HepG2 (cell line): ENCODE measurements around the gene RSAD2. TPM values are rescaled to one million over a fixed set of nuclear protein-coding genes. Genes with fewer than 3 reads are reported as not detected.

Experiments used
- ARID2 ChIP-seq: sonication (generic); formaldehyde crosslinking; IDR thresholded peaks from 2 replicates; pipeline ENCODE4 v1.8.1; 2022; ENCODE audit warnings: mild to moderate bottlenecking, missing genetic modification reagents, borderline replicate concordance
- DMAP1 ChIP-seq: IDR thresholded peaks from 2 replicates; pipeline ENCODE4 v1.6.1; 2016
- ETS1 ChIP-seq: sonication (generic); formaldehyde crosslinking; IDR thresholded peaks from 2 replicates; pipeline ENCODE4 v1.4.0; 2020; ENCODE audit warnings: missing genetic modification reagents
- JUN ChIP-seq: sonication (generic); formaldehyde crosslinking; IDR thresholded peaks from 2 replicates; pipeline ENCODE4 v1.4.0; 2020; ENCODE audit warnings: mild to moderate bottlenecking, missing genetic modification reagents
- MEIS1 ChIP-seq: sonication (generic); formaldehyde crosslinking; IDR thresholded peaks from 2 replicates; pipeline ENCODE4 v1.9.0; 2021; ENCODE audit warnings: mild to moderate bottlenecking, missing genetic modification reagents, moderate library complexity, borderline replicate concordance
- MYC ChIP-seq: sonication (generic); formaldehyde crosslinking; IDR thresholded peaks from 2 replicates; pipeline ENCODE4 v1.9.0; 2021; ENCODE audit warnings: missing genetic modification reagents, borderline replicate concordance
- PRDM15 ChIP-seq: sonication (generic); formaldehyde crosslinking; IDR thresholded peaks from 2 replicates; pipeline ENCODE4 v1.4.0; 2020; ENCODE audit warnings: missing genetic modification reagents
- SRSF9 ChIP-seq: fragments of 200-400 bp; formaldehyde crosslinking; IDR thresholded peaks from 2 replicates; pipeline ENCODE4 v1.6.1; 2018; ENCODE audit warnings: borderline replicate concordance, mild to moderate bottlenecking, low read depth, low read length; ENCODE audit not compliant: insufficient read depth, poor library complexity, severe bottlenecking
- ZBTB7B ChIP-seq: sonication (generic); formaldehyde crosslinking; IDR thresholded peaks from 2 replicates; pipeline ENCODE4 v1.4.0; 2020; ENCODE audit warnings: missing genetic modification reagents
- ZC3H13 ChIP-seq: sonication (generic); formaldehyde crosslinking; IDR thresholded peaks from 2 replicates; pipeline ENCODE4 v1.8.1; 2023; ENCODE audit warnings: mild to moderate bottlenecking, missing genetic modification reagents, moderate library complexity
- ZMYM2 ChIP-seq: sonication (generic); formaldehyde crosslinking; IDR thresholded peaks from 2 replicates; pipeline ENCODE4 v1.8.0; 2022; ENCODE audit warnings: mild to moderate bottlenecking, missing genetic modification reagents
- ZNF121 ChIP-seq: sonication (generic); formaldehyde crosslinking; IDR thresholded peaks from 2 replicates; pipeline ENCODE4 v1.5.0; 2020; ENCODE audit warnings: mild to moderate bottlenecking, missing genetic modification reagents
- ZNF512 ChIP-seq: sonication (generic); formaldehyde crosslinking; IDR thresholded peaks from 2 replicates; pipeline ENCODE4 v1.4.0; 2020; ENCODE audit warnings: mild to moderate bottlenecking, missing genetic modification reagents
- ZNF704 ChIP-seq: sonication (generic); formaldehyde crosslinking; IDR thresholded peaks from 2 replicates; pipeline ENCODE4 v1.8.1; 2023; ENCODE audit warnings: mild to moderate bottlenecking, inconsistent platforms, moderate library complexity, missing genetic modification reagents, borderline replicate concordance
- ZNF816 ChIP-seq: sonication (generic); formaldehyde crosslinking; IDR thresholded peaks from 2 replicates; pipeline ENCODE4 v1.8.0; 2022; ENCODE audit warnings: missing genetic modification reagents, mild to moderate bottlenecking, borderline replicate concordance
- polyA plus RNA-seq, 8 experiments: library from polyadenylated mRNA; depleted of rRNA in 3 of 8; stranded (reverse) in 7 of 8; unstranded in 1 of 8; fragments of >200 nt; fragmentation: Illumina TruSeq in 4 of 8; extraction: Trizol in 4 of 8; gene quantifications; 2 replicates each; pipeline versions ENCODE4 v1.2.1 to v1.2.3, GENCODE V29; 2011 to 2016; ENCODE audit warnings: low read depth in 4 of 8, missing spikeins in 1 of 8, mixed read lengths in 1 of 8; ENCODE audit not compliant: insufficient read depth in 1 of 8
- total RNA-seq, 5 experiments: library from RNA; depleted of rRNA; stranded (reverse); fragments of >200 nt; fragmentation: Illumina TruSeq; extraction: Trizol; gene quantifications; 2 replicates each; pipeline ENCODE4 v1.2.3, GENCODE V29; 2016; ENCODE audit warnings: low read depth in 1 of 5
- TF ChIP-seq, protein P1 (sequence below): sonication (generic); formaldehyde crosslinking; IDR thresholded peaks from 2 replicates; pipeline ENCODE4 v1.5.1; 2020; ENCODE audit warnings: missing genetic modification reagents, mild to moderate bottlenecking, borderline replicate concordance
- TF ChIP-seq, protein P2 (sequence below): sonication (generic); formaldehyde crosslinking; IDR thresholded peaks from 2 replicates; pipeline ENCODE4 v1.4.0; 2020; ENCODE audit warnings: missing genetic modification reagents

The RSAD2 gene
- total and polyA plus RNA-seq, 2 of the 13 experiments (the other 11 are each of a cell fraction or from before 2014, with no cell fraction given): 0.11 TPM; not detected in 1

- TF ChIP-seq, protein P1, sequence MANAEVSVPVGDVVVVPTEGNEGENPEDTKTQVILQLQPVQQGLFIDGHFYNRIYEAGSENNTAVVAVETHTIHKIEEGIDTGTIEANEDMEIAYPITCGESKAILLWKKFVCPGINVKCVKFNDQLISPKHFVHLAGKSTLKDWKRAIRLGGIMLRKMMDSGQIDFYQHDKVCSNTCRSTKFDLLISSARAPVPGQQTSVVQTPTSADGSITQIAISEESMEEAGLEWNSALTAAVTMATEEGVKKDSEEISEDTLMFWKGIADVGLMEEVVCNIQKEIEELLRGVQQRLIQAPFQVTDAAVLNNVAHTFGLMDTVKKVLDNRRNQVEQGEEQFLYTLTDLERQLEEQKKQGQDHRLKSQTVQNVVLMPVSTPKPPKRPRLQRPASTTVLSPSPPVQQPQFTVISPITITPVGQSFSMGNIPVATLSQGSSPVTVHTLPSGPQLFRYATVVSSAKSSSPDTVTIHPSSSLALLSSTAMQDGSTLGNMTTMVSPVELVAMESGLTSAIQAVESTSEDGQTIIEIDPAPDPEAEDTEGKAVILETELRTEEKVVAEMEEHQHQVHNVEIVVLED (CRISPR knock-in tag): no peak
- TF ChIP-seq ZMYM2 (no peak), SRSF9 (no peak), ZNF816 (no peak), ZBTB7B (peak; percentile 56), ZNF512 (no peak), ARID2 (CRISPR knock-in tag) (no peak), ZNF704 (CRISPR knock-in tag) (no peak), ETS1 (CRISPR knock-in tag) (no peak), MEIS1 (CRISPR knock-in tag) (no peak), ZNF121 (CRISPR knock-in tag) (peak; percentile 84), MYC (CRISPR knock-in tag) (peak; percentile 49; the same call in 1 of the 2 replicates), DMAP1 (CRISPR knock-in tag) (no peak), JUN (no peak), PRDM15 (CRISPR knock-in tag) (no peak), ZC3H13 (no peak)
- TF ChIP-seq, protein P2, sequence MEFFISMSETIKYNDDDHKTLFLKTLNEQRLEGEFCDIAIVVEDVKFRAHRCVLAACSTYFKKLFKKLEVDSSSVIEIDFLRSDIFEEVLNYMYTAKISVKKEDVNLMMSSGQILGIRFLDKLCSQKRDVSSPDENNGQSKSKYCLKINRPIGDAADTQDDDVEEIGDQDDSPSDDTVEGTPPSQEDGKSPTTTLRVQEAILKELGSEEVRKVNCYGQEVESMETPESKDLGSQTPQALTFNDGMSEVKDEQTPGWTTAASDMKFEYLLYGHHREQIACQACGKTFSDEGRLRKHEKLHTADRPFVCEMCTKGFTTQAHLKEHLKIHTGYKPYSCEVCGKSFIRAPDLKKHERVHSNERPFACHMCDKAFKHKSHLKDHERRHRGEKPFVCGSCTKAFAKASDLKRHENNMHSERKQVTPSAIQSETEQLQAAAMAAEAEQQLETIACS (CRISPR knock-in tag): peak; percentile 85
Measured at GRCh38 chr2:6917071-6917760, 39.6 kb downstream of the RSAD2 start, which contains the start of gene RNF144A (continued).
